HG03159 (cell line): ENCODE results near the gene STX12.
"Not testable (repeated sequence)": the region's sequence is repeated elsewhere in the genome, so short reads cannot be mapped to it uniquely, and the experiment has no call there.

Source experiments
- ATAC-seq: cut with Tn5 transposase; IDR thresholded peaks from one replicate; pipeline ENCODE4 v1.9.1; 2021; ENCODE audit warnings: mild to moderate bottlenecking, moderate library complexity; ENCODE audit not compliant: unreplicated experiment

Gene STX12

GRCh38 chr1:27864264-27864895, 91.4 kb downstream of the STX12 start:
- no peak for ATAC-seq

- ATAC-seq = no peak
These were observed 92.8 kb downstream of the STX12 start for GRCh38 chr1:27865821-27866220.

GRCh38 chr1:27868556-27868931, 95.5 kb downstream of the STX12 start:
- no peak for ATAC-seq

GRCh38 chr1:27868932-27869718, 96.1 kb downstream of the STX12 start:
- ATAC-seq = no peak

GRCh38 chr1:27869719-27870085, 96.7 kb downstream of the STX12 start:
- no peak for ATAC-seq

GRCh38 chr1:27871076-27871475, 98.1 kb downstream of the STX12 start:
- not testable (repeated sequence) for ATAC-seq

GRCh38 chr1:27872059-27872801, 99.2 kb downstream of the STX12 start, which contains the start of gene THEMIS2:
Gene THEMIS2 (plus strand): TSS chr1:27872544. CDS start chr1:27872572, 28 bp downstream.
- no peak for ATAC-seq

GRCh38 chr1:27872802-27873551, 100.0 kb downstream of the STX12 start:
- ATAC-seq = no peak

GRCh38 chr1:27873671-27874384, 100.8 kb downstream of the STX12 start:
- no peak for ATAC-seq
